Measurements from ENCODE around the gene KIAA2012.

KIAA2012 gene

GRCh38 chr2:202090530-202090929 is 17.5 kb downstream of the KIAA2012 start:
- DNase-seq = no peak

DNA sequence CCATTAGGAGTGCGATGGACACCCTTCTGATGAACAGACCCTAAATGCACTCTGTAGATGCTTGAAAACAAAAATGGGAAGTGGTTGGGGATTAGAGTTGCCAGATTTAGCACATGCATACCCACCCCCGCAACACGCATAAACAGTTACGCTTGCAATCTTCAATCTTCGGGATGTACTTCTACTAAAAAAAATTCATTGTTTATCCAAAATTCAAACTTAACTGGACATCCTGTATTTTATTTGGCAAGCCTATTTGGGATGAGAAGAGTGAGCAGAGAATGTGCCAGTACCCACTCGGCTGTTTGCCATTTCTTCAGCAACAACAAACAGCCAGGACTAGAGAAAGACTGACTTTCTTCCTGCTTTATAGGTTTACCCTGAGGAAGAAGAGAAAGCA is 18.4 kb downstream of the KIAA2012 start:
- DNase-seq = no peak

- DNase-seq = no peak
Measured at GRCh38 chr2:202094426-202094986, 21.5 kb downstream of the KIAA2012 start.

DNA sequence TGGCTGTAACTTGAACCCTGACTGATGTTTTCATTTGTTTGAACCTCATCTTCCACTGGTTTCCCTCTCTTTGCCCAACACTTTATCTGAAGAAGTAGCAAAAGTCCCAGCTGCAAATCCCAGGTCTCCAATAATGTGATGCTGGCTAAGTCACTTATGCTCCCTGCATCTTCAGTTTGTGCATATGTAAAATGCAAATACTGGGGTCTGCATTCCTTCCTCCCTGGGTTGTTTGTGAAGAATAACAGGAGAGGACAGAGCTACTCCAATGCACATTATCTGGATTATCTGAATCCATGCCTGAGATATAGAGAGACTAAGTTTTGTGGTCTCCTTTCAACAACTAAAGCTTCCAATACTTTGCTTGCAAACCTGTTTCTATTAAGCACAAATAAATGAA is 22.2 kb downstream of the KIAA2012 start:
- no peak for DNase-seq

DNA sequence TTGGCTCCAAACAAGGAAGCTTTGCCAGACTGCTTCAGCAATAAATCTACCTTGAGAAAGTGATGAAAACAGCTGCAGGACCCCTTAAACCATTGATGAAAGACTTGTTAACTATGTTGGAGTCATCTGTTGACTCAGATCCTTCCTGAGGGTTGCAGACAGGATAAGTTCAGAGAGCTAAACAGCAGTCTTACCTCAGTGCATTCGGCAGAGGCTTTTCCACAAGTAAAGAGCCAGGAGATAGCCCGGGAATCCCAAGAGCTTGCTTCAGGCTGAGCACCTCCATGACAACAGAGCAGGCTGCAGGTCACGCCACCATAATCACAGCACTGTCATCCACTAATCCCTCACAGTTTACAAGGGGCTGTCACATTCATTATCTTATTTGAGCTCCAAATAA is 23.7 kb downstream of the KIAA2012 start:
- DNase-seq = no peak

DNA sequence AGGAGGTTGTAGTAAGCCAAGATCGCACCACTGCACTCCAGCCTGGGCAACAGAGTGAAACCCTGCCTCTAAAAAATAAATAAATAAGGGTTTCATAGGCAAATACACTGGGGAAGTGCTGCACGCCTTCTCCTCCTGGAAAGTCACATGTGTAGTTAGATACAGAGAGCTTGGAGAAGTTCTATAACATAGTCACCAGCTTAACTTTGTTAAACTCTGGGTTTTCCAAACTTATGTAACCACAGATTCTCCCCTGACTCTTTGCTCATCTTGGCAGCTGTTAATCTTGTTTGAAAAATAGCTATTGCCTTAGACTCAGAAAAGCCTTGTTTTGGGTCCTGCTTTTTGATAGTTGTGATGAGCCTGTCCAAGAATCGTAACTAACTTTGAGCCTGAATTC is 25.2 kb downstream of the KIAA2012 start:
- no peak for DNase-seq

- no peak for DNase-seq
Measured at GRCh38 chr2:202099515-202099914, 26.5 kb downstream of the KIAA2012 start.

DNA sequence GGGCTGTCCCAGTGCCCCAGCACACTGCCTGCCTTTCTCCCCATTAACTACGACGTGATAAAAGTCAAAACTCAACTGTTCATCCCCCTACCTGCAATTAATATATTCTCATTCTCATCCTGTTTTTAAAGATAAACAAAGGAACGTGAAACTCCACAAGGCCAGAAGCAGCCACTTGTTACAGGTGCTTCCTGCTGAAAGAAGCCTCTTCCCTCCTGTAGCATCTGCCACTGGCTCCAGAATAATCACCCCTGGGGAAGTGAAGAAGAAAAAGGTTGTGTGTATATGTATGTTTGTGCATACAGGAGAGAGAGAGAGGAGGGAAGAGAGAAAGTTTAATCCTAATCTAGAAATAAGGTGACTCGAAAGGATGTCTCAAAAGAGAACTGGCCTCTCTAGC is 27.1 kb downstream of the KIAA2012 start:
- no peak for DNase-seq

GRCh38 chr2:202101026-202101579 is 28.0 kb downstream of the KIAA2012 start:
- DNase-seq = no peak

DNA sequence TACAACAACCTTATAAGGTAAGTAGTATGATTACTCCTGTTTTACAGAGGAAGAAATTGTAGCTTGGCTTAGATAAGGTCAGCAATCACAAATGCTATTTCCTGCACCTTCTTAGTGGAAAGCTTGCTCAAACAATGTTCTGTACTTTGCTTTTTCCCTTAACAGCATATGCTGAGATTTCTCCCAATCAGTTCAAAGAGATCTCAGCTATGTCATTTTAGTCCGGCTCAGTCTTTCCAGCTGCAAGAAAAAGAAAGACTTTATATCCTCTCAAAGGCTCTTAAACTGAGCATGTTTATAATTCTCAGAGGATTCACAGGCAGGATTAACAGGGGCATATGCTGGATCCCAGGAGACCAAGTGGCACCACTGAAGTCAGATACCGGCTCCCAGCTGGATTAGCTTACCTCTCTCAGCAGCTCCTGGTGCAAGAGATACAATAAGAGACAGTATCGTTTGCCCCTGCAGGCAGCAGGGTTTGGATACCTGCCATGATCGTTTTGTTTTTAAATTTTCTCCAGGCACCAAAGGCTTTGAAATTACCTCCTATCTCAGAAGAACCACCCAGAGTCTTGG is 29.5 kb downstream of the KIAA2012 start:
- DNase-seq = no peak

DNA sequence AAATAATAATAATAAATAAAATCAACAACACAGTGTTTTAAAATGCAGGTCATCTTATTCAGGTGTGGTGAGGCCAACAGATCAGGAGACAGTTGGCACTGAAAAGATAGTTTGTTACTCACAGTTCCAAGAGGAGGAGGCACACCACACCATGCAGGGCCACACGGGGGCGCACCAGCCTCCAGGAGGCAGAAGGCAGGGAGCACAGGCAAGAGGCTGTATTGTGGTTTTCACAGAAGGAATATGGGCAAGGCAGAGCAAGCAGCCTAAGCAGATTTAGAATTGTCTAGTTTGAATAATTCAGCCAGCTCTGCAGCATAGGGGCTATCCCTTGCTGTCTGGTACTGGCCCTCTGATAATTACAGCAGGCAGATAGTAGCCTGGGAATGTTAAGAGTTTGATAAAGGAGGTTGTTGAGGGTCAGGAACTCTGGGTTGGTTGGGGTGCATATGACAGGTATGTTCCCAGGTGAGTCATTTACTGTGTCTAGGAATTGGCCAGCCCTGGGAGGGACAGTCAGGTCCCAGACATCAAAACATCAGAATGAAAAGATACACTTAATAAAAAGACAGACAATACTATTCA is 31.3 kb downstream of the KIAA2012 start:
- DNase-seq = no peak

DNA sequence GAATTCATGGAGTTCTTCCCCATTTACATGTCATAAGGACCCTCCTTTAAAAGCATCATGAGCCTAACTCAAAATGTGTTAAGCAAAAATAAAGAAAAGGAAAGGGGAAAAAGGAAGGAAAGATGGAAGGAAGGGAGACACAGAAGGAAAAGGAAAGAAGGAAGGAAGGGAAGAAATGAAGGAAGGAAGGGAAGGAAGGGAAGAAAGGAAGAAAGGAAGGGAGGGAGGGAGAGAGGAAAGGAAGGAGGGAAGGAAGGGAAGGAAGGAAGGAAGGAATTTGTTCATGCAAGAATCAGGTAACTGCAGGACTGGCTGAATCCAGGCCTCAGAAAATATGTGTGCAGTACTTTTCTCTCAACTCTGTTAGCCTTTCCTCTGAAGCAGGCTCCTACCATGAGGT is 32.0 kb downstream of the KIAA2012 start:
- no peak for DNase-seq

GRCh38 chr2:202108345-202108744 is 35.3 kb downstream of the KIAA2012 start:
- DNase-seq = no peak

DNA sequence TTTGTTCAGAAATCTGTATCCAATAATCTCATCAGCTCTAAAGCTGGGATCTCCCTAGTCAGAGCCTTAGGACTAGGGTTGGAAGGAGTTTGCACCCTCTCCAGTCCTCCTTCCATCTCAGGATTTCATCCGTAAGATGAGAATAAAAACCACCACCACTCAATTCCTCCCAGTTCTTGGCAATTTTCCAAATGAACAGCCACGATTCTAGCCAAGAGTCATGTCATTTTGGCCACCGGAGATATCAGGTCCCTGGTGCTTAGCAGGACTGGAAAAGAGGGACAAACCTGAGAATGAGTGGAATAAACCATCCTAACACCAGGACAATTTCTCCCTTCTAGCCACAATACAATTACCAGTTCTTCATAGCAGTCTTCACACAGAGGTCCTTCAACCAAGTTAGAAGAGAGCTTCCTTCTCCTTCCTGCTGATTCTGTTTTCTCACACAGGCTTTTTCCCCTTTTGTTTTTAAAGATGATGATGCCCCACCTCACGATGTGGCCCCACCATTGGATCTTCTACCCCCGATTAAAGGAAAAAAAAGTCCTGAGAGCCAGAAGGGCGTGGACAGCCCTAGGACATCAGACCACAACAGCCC is 36.2 kb downstream of the KIAA2012 start:
- no peak for DNase-seq

DNA sequence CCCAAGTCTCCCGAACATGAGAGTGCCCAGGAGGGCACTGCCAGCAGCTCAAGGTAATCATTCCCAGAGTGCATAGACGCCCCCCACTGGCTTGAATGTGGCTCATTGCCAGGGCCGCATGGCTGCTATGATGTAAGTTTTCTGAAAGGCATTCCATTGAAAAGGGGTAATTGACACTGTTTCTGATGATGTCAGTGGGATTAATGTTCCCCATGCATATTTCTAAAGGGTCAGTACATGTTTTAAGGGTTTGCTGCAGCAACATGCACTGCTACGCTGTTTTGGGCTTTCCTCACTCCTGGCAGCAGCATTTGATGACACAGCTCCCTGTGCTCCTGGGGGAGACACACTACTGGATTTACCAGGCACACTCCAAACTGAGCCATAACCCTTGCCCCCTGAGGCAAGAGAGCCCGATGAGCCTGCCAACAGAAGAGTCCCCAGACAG is 36.7 kb downstream of the KIAA2012 start:
- DNase-seq = no peak

DNA sequence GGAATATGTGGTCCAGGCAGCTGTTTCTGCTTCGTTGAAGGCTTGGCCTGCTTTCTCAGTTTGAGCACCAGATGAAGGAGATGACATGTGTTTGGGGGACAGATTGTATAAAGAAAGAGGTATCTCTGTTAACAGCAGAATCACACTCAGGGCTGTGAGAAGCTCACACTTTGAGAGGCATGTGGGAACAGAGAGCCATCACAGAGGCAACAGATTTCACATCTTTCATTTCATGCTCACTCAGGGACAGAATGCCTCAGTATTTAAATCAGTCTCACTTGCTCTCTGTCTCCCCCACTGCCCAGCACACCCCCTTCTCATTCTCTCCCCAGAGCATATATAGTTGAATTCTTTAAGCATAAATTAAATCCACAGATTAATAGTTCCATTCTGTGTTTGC is 37.4 kb downstream of the KIAA2012 start:
- no peak for DNase-seq

DNA sequence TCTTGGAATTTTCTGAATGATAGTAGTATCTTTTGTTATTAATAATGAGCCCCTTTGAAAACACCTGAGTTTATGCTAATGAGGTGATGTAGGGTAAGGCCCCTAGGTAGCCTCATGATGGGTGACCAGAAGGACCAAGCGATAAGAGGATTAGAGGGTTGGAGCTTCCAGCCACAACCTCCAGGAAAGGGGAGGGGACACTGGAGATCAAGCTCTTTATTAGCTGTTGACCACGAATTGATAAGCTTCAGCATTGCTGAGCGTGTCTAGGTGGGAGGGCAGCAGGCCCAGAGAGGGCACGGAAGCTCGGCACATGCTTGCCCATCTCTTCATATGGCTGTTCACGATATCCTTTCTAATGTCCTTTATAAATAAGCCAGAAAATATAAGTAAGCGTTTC is 39.0 kb downstream of the KIAA2012 start:
- no peak for DNase-seq

DNA sequence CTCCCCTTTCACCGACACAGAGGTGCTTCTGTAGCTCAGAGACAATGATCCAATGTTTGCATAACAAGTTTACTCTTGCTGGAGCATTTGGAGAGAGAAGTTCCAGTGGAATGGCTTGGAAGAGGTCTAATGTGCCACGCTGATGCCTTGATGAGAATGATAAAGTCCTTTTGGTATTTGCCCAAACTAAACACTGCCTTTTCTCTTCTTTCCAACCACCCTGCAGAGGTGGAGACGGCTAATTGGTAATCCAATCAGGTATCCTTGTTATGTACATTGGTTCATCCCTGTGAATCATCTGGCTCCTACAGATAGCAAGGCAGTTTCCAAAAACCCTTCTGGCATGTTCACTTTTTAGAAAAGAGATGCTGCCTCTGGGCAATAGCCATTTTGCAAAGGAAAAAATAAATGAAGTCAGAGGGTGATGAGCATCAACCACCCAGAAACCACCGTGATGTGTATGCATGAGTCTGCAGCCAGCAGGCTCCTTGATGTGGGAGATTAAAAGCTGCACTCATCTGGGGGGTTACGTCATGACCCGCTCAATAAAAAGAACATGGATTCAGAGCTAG is 40.6 kb downstream of the KIAA2012 start:
- DNase-seq = no peak

- no peak for DNase-seq
Measured at GRCh38 chr2:202114291-202114690, 41.2 kb downstream of the KIAA2012 start.

DNA sequence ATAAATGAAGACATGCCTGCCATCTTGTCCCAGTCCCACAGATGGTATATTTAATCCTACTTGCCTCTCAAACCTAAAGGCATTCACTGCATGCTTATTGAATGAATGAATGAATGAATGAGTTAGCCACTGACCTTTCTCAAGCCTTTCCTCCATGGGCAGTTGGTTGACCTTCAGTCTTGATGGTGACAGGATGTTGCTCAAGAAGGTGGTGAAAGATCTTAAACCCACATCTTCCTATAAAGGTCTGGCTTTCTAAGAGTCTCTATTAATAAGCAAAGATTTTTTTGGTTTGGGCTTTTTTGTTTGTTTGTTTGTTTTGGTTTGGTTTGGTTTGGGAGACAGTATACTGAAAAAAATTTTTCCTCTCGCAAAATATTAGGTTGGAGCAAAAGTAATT is 41.7 kb downstream of the KIAA2012 start:
- no peak for DNase-seq

DNA sequence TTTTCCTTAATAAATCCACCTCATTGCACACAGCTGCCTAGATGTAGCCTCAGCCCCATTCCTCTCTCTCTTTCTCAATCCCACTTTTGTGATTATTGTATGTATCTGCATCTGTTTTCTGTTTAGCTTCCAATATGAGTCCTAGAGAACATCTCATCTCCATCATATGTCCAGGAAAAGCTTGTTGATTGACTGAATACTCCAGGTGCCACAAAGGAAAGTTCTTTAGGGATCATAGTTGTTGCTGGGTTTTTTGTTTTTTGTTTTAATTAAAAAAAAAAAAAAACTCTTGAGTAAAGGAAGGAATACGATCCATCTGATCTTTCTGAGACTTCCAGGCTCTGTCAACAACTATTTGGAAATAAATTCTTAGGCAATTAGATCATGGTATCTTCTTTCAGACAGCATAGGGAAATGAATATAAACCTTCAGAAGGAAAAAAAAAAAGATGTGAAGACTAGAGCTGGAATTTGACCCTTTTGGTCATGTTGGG is 42.5 kb downstream of the KIAA2012 start:
- DNase-seq = no peak

GRCh38 chr2:202116691-202117090 is 43.6 kb downstream of the KIAA2012 start:
- no peak for DNase-seq

GRCh38 chr2:202118168-202118567 is 45.1 kb downstream of the KIAA2012 start:
- DNase-seq = no peak

DNA sequence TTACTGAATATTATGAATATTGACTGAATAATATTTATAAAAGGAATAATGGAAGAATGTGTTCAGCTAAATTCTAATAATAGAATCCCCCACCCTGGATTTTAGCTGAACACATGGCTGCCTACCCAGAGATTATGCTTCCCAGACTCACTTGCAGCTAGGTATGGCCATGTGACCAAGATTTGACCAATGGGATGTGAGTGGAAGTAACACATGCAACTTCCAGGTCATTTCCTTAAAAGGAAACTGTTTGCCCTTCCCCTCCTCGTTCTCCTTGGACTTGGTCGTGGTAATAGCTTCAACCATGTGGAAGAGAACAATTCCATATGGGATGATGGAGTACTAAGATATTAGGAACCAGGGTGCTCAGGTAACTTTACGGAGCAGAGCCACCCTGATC is 47.8 kb downstream of the KIAA2012 start:
- no peak for DNase-seq

Data from activated naive CD4-positive, alpha-beta T cell (primary cell).